GM19452 (cell line): ENCODE data around the gene ACAP3.

Source experiments
- ATAC-seq: cut with Tn5 transposase; IDR thresholded peaks from one replicate; pipeline ENCODE4 v1.9.1; 2021; ENCODE audit not compliant: unreplicated experiment

Gene ACAP3

DNA sequence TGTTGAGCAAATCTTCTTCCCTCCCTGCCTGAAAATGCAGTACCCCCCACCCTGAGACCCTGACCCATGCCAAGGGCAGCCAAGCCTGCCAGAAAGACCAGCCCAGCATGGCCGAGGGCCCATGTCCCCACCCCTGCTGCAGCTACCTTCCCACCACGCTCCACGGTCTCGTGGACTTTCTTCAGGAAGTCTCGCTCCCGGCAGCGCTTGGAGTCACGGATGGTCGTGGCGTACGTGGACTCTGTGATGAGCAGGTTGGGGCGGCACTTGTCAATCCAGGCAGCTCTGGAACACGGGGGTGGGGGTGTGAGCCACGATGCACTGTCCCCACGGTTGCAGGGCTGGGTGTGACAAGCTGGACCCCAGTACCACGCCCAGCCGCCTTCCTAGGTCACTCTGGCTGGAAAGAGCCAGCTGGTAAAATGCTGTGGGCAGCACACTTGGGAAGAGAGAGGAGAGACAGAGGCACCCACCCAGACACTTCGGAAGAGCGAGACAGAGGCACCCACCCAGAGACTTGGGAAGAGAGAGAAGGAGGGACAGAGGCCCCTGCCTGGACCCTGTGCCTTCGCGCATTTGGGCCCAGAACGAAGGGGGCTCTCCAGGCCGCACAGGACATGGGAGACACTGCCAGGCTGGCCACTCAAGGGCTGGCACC lies 7.1 kb upstream of the ACAP3 start:
- no peak for ATAC-seq

GRCh38 chr1:1314237-1314586 lies 6.5 kb upstream of the ACAP3 start:
- ATAC-seq, result no peak

DNA sequence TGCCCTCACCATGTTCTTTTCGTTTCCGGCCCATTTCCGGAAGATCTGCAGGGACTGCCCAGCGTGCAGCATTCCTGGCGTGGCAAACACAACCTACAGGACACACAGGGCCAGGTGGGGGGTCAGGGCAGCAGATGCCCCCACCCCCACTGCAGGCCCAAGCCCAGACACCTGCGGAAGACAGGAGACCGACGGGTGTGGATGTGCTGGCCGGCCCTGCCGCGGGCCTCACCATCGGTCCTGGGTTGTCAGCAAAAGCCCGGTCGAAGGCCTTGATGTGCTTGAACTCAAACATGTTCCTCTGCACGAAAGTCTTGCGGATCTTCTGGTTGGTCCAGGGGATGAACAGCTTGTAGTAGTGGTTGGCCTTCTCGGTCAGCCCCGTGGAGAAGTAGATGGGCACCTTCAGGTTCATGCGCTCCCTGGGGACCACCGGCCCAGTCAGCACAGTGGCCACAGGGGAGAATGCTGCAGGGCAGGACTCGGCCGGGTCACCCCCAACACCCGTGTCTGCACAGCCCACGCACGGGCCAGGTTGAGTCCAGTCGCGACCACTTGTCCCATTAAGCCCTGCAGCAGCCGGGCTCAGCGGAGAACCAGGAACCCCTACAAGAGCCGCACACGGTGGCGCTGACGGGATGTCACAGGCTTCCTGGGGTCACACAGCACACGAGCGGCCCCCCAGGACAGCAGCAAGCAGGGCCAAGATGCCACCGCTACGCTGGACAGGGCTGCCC lies 5.9 kb upstream of the ACAP3 start:
- no peak for ATAC-seq

DNA sequence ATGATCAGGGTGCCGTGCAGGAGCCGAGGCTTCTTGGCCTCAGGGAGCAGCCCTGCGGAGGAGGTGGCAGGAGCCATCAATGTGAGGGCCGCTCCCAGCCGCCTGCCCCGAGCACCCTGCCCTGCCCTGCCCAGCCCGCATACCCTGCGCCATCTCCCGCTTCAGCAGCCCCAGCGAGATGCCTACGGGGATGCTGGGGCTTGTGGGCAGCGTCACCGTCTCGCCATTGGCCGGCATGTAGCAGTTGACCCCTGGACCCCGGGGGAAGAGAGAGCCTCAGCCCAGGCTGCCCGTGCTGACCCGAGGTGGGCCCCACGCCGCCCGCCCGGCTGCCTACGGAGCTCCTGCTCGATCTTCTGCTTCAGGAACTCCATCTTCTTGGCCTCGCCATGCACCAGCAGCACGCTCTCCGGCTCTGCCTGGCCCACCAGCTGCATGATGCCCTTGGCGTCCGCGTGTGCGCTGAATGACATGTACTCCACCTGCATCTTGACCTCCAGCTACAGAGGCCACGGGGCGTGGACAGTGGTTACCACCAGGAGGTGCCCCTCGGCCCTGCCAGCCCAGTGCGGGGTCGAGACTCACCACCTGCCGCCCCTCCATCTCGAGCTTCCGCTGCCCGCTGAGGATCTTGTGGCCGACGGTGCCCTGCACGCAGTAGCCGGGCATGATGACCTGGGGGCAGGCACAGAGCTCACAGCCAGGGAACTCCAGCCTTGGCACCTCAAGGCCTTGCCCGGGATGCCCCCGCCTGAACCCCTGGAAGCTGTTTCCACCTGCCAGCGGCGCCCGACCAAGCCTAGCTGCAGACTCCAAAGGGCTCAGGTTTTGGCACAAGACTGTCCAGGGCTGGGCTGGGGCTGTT lies 5.0 kb upstream of the ACAP3 start:
- no peak for ATAC-seq

DNA sequence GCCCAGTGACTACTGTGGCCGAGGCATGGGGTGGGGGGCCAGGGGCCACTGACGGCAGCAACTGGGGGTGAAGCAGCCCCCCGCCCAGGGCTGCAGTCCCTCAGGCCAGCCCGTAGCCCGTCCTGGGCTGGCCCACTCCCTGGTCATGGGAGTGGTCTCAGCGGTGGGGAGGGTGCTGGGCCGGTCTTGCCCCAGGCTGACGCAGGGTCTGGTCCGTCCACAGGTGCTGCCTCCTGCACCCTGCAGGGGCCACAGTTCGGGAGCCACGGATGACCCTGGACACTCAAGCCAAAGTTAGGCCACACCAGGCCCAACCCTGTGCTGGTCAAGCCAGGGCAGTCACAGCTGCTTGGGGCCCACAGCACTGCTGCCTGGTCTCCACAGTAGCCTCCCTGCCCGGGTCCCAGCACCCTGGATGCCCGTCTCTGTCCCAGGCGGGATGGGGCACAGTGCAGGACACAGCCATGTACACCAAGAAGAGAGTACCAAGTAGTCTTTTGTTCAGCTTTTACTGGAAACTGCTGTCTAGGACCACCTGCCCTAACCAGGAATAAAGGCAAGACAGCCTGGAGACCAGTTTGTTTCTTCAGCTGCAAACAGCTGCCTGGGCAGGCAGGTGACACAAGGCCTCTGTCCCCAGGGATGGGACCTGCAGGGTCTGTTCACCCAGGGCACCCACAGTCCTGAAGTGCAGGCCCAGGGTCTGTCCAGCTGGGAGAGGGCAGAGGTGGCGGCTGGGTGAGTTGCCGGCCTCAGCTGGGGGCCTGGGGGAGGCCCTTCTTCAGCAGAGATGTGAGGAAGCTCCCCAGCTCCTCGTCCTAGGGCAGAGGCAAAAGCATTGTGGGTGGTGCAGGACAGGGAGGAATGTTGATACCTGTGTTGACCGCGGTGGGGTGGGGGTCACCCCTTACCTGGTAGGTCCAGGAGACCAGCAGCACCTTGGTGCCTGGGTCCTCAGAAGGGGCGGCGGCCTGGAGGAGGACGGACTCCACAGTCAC lies 3.7 kb upstream of the ACAP3 start:
- no peak for ATAC-seq

- ATAC-seq, result no peak
These were observed 2.8 kb upstream of the ACAP3 start for GRCh38 chr1:1310476-1311053.

- ATAC-seq, result no peak
These were observed 2.3 kb upstream of the ACAP3 start for GRCh38 chr1:1310109-1310385.

GRCh38 chr1:1309251-1310108 lies 1.8 kb upstream of the ACAP3 start:
- no peak for ATAC-seq

GRCh38 chr1:1308756-1309250 lies 1.1 kb upstream of the ACAP3 start:
- peak; percentile 2 for ATAC-seq

DNA sequence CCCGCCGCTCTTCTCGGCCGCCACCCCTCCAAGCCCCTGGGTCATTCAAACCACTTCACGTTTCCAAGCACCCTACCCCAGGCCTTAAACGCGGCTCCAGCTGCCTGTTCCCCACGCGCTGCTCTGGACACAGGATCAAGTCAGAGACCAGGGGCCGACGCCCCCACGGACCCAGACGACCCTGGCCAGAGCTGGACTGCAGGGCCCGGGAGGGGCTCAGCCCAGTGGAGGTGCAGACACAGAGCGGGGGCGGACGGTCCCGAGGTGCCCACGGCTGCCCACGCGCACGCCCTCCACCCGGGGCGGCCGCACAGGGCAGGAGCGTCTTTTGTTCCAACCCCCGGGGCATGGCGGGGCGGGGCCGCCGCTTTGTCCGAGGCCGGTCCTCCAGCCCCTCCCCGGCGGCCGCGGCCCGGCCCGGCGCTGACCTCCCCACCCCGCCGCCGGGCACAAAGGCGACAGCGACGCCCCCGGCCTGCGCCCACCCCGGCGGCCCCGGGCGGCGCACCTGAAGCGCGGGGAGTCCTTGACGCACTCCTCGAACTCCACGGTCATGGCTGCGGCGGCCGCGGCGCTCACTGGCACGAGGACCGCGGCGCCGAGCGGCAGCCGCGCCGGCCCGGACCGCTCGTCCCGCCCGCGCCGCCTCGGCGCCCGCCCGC lies 338 bp downstream of the ACAP3 start:
- peak; percentile 7 for ATAC-seq

DNA sequence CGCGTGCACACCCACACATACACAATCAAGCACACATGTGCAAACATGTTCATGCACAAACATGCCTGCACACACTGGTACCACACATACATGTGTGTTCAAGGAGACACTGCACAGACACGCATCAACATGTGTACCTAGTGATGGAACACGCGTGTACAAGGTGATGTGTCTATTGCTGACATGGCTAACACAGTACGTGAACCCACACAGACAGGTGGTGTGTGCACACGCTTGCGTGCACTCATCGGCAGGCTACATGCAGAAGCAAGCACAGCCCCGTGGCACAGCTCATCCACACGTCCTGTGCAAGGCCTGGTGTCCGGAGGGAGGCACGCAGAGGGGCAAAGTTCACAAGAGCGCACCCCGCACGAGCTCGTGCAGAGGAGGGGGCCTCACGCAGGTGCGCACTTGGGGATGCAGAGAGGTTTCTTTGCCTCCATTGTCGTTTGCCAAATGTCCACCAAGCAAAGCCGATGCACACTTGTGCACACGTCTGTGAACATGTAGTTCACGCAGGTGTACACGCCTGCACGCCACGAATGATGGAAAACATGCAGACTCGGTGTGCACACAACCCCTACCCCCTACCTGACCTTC lies 969 bp downstream of the ACAP3 start:
- no peak for ATAC-seq

DNA sequence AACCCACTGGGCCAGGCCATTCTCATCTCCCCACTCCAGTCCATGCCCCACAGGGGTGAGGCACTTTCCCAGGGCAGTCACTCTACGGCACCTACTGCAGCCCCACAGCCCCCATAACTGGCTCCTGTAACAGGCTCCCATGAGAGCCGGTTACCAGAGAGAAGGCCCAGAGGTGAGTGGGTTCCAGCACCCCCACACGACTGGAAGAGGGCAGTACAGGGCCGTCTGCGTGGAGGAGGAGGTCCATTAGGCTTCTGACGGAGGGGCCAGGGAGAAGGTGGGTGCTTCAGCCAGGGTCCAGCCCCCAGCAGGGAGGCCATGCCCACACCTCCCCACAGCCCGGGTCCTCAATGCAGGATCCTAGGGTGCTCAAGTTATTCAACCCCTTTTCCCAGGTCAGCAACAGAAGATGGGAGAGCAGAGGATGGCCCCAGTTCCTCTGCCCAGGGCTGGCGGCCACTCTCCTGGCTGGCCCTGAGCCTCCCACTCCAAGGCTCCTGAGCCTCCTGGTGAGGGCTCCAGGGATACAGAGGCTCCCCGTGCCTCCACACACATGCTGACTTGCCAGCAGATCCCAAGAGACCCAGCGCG lies 1.6 kb downstream of the ACAP3 start:
- ATAC-seq, result no peak

DNA sequence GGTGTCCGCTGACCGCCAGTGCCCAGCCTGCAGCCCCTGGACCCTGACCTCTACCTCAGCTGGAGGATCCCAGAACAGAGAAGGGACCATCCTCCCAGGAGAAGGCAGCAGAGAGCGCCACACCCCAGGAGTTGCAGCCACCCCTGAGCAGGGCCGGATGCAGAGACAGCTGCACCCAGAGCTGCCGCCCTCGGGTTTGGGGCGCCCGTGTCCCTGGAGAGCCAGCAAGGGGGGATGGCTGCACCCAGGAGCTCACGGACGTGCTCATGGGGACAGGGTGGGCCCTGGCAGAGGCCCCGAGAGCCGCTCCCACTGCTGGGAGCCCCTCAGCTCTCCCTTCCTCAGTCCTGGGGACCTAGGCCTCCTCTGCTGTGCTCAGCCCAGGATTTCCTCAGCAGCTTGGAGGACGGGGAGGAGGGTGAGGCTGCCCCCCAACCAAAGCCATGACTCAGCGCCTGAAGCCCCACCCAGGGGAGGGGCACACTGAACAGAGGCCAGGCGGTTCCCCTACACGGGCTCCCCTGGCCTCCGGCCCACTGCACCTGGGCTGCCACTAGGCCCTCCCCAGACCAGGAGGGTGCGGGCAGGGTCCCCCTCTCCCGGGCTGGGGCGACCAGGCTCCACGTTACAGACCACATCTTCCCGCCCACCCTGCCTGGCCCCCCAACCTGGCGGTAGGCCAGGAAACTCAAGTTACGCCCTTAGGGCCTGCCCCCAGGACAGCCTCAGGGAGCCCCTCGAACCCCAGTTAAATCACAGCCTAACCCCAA lies 2.2 kb downstream of the ACAP3 start:
- ATAC-seq, result no peak

DNA sequence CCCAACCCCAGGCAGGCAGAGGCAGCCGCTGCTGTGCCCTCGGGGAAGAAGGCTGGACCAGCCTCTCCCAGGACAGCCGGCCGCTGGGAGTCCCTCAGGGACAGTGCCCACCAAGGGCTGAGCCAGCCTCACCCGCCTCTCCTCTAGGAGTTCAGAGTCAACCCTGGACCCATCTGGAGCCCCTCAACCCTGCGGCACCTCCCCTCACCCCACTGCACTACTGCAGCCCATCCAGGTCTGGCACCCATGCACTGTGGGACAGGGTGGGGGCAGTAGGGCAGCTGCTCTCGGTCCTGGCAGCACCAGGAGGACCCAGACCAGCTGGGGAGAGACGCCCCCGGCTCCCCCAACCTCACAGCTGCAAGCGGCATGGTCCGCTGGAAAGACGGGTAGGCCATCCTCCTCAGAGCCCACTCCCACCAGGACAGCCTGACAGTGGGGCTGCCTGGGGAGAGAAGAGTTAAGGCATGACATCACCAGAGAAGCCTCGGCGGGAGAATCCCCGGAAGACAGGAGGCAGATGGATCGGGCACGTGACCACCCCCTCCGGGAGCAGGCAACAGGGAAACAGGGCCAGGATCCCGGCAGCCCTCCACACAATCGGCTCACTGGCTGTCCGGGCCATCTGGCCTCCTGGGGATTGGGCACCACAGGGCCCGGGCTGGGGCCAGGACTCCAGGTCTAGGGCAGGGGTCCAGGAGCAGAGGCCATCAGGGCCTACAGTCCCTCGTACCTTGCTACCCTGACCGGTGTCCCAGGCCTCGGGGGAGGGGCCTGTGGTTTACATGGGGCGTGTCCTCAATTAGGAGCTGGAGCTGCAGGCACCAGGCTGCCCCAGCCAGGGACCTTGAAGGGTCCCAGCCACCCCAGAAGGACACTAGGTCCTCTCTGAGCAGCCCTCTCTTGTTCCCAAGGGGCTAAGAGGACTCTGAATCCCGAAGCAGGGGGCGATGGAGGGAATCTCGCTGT lies 3.1 kb downstream of the ACAP3 start:
- ATAC-seq, result no peak

DNA sequence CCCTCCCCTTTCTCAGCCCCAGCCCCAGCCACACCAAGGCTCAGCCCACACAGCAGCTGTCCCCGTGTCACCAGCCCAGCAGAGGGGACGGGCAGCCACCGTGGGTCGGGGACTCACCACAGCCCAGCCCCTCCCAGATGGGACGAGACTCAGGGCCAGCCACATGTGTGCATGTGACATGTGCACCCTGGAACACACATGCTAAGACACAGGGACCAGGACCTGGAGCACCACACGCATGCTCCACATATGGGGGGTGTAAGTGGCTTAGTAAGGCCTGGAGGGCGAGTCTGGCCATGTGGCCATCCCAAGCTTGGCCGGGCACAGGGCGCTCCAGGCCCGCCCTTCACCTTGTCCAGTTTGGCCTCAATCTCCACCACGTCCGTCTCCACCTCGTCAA lies 4.0 kb downstream of the ACAP3 start:
- no peak for ATAC-seq

DNA sequence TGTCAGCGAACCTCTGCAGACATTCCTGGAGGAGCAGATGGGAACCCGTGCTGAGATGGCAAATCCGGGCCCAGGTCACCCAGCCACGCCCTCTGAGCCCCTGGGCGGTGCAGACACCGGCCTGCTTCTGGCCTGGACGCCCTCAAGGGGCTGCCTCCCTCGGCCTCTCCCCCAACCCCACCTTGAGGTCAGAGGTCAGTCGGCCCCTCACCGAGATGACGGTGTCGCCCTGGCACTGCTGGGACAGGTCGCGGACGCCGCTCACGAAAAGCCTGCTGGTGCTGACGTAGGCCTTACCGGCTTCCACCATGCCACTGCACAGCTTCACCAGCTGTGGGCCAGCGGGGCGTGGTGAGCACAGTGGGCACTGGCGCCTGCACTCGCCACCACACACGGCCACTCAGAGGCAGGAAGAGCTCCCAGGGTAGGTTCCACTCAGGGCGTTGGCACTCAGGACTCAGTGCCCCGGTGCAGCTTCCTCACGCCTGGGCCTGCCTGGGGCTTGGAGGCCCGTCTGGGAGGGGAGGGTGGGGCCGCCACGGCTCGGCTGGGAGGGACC lies 4.7 kb downstream of the ACAP3 start:
- ATAC-seq, result no peak
